ENCODE measurements around the gene NTN1.

The NTN1 gene

DNA sequence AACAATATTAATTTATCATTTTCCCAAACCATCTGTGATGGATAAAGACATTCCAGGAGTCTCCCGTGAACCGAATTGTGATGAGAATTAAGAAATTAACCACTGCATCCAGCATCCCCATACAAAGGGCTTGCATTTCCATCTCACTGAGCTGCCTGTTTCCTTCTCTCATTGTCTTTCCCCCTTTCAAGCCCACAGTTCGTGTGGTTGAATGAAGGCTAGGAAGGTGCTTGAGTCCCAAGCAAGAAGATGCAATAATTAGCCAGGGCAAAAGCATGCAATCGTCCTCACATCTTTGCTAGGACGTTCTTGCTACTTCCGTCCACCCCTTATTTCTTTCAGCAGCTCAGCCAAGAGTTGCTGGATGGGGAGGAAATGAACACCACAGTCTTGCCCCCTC is 146.1 kb downstream of the NTN1 start:
- no peaks in the 10 kb centered on the region for H3K9me2 ChIP-seq (replicated peaks; ENCODE audit: control insufficient read depth, low read length)
- no peaks in the 10 kb centered on the region for H3K27me3 ChIP-seq (ENCODE audit: control insufficient read depth, low read length)
- H3F3A ChIP-seq (ENCODE audit: control insufficient read depth, insufficient read depth) = no peaks in the 10 kb centered on the region
- TF ChIP-seq, protein P1, sequence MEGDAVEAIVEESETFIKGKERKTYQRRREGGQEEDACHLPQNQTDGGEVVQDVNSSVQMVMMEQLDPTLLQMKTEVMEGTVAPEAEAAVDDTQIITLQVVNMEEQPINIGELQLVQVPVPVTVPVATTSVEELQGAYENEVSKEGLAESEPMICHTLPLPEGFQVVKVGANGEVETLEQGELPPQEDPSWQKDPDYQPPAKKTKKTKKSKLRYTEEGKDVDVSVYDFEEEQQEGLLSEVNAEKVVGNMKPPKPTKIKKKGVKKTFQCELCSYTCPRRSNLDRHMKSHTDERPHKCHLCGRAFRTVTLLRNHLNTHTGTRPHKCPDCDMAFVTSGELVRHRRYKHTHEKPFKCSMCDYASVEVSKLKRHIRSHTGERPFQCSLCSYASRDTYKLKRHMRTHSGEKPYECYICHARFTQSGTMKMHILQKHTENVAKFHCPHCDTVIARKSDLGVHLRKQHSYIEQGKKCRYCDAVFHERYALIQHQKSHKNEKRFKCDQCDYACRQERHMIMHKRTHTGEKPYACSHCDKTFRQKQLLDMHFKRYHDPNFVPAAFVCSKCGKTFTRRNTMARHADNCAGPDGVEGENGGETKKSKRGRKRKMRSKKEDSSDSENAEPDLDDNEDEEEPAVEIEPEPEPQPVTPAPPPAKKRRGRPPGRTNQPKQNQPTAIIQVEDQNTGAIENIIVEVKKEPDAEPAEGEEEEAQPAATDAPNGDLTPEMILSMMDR (IDR thresholded peaks at IDR 0.05; ENCODE audit: low read depth, low read length, poor library complexity, severe bottlenecking) = no peak
- TF ChIP-seq EZH2phosphoT487 (IDR thresholded peaks at IDR 0.05; ENCODE audit: borderline replicate concordance, low read length) = no peak
- no peak overlapping the region for H3K4me2 ChIP-seq (ENCODE audit: low read length)
- no peaks in the 10 kb centered on the region for H3K9me3 ChIP-seq (ENCODE audit: control insufficient read depth, insufficient read depth, low read length)
- no peaks in the 10 kb centered on the region for H3K79me2 ChIP-seq (ENCODE audit: control insufficient read depth, low read length)
- H3K4me3 ChIP-seq (ENCODE audit: low read length) = no peak overlapping the region
- H3K27ac ChIP-seq (ENCODE audit: low read depth, low read length) = no peak overlapping the region
- no peaks in the 10 kb centered on the region for H4K20me1 ChIP-seq (ENCODE audit: control insufficient read depth, insufficient read depth, low read depth, low read length)
- H3K4me1 ChIP-seq (ENCODE audit: control insufficient read depth, low read length) = no peaks in the 10 kb centered on the region
- no peaks in the 10 kb centered on the region for H3K36me3 ChIP-seq (ENCODE audit: control insufficient read depth, low read length)

DNA sequence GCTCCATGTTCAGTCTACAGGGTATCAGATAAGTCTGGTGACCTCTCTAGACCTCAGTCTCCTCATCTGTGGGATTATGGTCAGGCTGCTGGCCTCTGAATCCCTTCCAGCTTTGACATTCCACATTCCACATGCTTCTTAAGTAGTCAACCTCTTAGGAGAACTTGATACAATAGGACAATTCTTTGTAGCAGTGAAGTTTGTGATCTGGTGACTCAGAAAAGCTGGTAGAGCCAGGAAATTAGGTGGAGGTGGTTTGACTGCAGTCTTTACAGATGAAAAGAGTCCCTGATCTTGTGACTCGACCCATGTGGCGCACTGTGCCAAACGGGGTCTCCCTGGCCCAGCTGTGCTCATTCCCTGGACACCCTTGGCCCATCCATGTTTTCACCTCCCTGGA is 147.8 kb downstream of the NTN1 start:
- no peaks in the 10 kb centered on the region for H3F3A ChIP-seq (ENCODE audit: control insufficient read depth, insufficient read depth)
- no peaks in the 10 kb centered on the region for H3K9me3 ChIP-seq (ENCODE audit: control insufficient read depth, insufficient read depth, low read length)
- no peaks in the 10 kb centered on the region for H3K9me2 ChIP-seq (replicated peaks; ENCODE audit: control insufficient read depth, low read length)
- no peaks in the 10 kb centered on the region for H3K4me1 ChIP-seq (ENCODE audit: control insufficient read depth, low read length)
- H4K20me1 ChIP-seq (ENCODE audit: control insufficient read depth, insufficient read depth, low read depth, low read length) = no peaks in the 10 kb centered on the region
- no peak for TF ChIP-seq EZH2phosphoT487 (IDR thresholded peaks at IDR 0.05; ENCODE audit: borderline replicate concordance, low read length)
- TF ChIP-seq, protein P1 (IDR thresholded peaks at IDR 0.05; ENCODE audit: low read depth, low read length, poor library complexity, severe bottlenecking) = no peak
- no peak overlapping the region for H3K4me2 ChIP-seq (ENCODE audit: low read length)
- H3K36me3 ChIP-seq (ENCODE audit: control insufficient read depth, low read length) = no peaks in the 10 kb centered on the region
- H3K27me3 ChIP-seq (ENCODE audit: control insufficient read depth, low read length) = no peaks in the 10 kb centered on the region
- H3K27ac ChIP-seq (ENCODE audit: low read depth, low read length) = no peak overlapping the region
- no peaks in the 10 kb centered on the region for H3K79me2 ChIP-seq (ENCODE audit: control insufficient read depth, low read length)
- no peak overlapping the region for H3K4me3 ChIP-seq (ENCODE audit: low read length)

DNA sequence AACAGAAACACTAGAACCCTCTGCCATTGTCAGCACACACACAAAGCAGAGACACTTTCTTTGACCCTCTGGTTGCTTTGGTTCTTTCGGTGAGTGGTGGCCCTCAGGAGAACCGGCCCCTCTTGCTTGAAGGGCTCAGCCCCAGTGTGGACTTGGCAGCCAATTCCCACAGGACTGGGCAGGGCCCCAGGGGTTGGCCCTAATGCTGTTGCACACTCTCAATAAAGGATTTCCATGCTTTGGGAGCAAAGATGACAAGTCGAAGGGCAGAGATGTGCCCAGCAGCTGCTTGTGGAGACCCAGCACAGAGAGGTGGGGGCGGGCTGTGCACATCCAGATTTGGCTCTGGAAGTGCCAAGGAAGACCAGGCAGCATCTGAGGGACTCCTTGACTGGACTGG is 149.0 kb downstream of the NTN1 start:
- no peaks in the 10 kb centered on the region for H3F3A ChIP-seq (ENCODE audit: control insufficient read depth, insufficient read depth)
- no peaks in the 10 kb centered on the region for H3K9me3 ChIP-seq (ENCODE audit: control insufficient read depth, insufficient read depth, low read length)
- H3K27me3 ChIP-seq (ENCODE audit: control insufficient read depth, low read length) = no peaks in the 10 kb centered on the region
- H3K79me2 ChIP-seq (ENCODE audit: control insufficient read depth, low read length) = no peaks in the 10 kb centered on the region
- H3K4me1 ChIP-seq (ENCODE audit: control insufficient read depth, low read length) = no peaks in the 10 kb centered on the region
- H3K4me2 ChIP-seq (ENCODE audit: low read length) = no peak overlapping the region
- no peaks in the 10 kb centered on the region for H3K9me2 ChIP-seq (replicated peaks; ENCODE audit: control insufficient read depth, low read length)
- TF ChIP-seq, protein P1 (IDR thresholded peaks at IDR 0.05; ENCODE audit: low read depth, low read length, poor library complexity, severe bottlenecking) = no peak
- TF ChIP-seq EZH2phosphoT487 (IDR thresholded peaks at IDR 0.05; ENCODE audit: borderline replicate concordance, low read length) = no peak
- no peak overlapping the region for H3K27ac ChIP-seq (ENCODE audit: low read depth, low read length)
- H3K4me3 ChIP-seq (ENCODE audit: low read length) = no peak overlapping the region
- no peaks in the 10 kb centered on the region for H3K36me3 ChIP-seq (ENCODE audit: control insufficient read depth, low read length)
- no peaks in the 10 kb centered on the region for H4K20me1 ChIP-seq (ENCODE audit: control insufficient read depth, insufficient read depth, low read depth, low read length)

DNA sequence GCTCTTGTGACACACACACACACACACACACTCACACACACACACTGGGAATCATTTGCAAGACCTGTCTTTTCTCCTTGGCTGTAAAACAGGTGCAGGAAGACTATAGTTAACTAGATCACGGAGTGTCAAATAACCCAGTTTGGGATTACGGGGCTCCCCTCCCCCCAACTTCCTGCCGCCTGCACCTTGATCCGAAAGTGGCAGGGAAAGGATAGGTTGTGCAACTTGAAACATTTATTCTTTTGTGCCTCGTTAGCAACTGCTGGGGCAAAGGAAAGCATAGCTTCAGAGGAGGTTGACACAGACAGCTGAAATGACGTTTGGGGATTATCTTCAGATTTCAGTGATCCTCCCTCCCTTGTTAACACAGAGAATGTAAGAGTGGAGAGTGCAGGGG is 149.5 kb downstream of the NTN1 start:
- H3K79me2 ChIP-seq (ENCODE audit: control insufficient read depth, low read length) = no peaks in the 10 kb centered on the region
- no peaks in the 10 kb centered on the region for H3K9me3 ChIP-seq (ENCODE audit: control insufficient read depth, insufficient read depth, low read length)
- no peaks in the 10 kb centered on the region for H4K20me1 ChIP-seq (ENCODE audit: control insufficient read depth, insufficient read depth, low read depth, low read length)
- H3K4me2 ChIP-seq (ENCODE audit: low read length) = no peak overlapping the region
- H3K9me2 ChIP-seq (replicated peaks; ENCODE audit: control insufficient read depth, low read length) = no peaks in the 10 kb centered on the region
- H3K4me3 ChIP-seq (ENCODE audit: low read length) = no peak overlapping the region
- H3K4me1 ChIP-seq (ENCODE audit: control insufficient read depth, low read length) = no peaks in the 10 kb centered on the region
- TF ChIP-seq, protein P1 (IDR thresholded peaks at IDR 0.05; ENCODE audit: low read depth, low read length, poor library complexity, severe bottlenecking) = no peak
- TF ChIP-seq EZH2phosphoT487 (IDR thresholded peaks at IDR 0.05; ENCODE audit: borderline replicate concordance, low read length) = no peak
- H3K27me3 ChIP-seq (ENCODE audit: control insufficient read depth, low read length) = no peaks in the 10 kb centered on the region
- H3K36me3 ChIP-seq (ENCODE audit: control insufficient read depth, low read length) = no peaks in the 10 kb centered on the region
- H3K27ac ChIP-seq (ENCODE audit: low read depth, low read length) = no peak overlapping the region
- no peaks in the 10 kb centered on the region for H3F3A ChIP-seq (ENCODE audit: control insufficient read depth, insufficient read depth)

Data from DOHH2 (cell line).